H1 (cell line): ENCODE measurements around the gene CEP89. TPM values are rescaled to one million over a fixed set of nuclear protein-coding genes. Genes with fewer than 3 reads are reported as not detected.

Experiments
- CTCF ChIA-PET: fragments of 300-600 bp; sonication (Branson Sonifier 250); formaldehyde crosslinking; loops from one replicate; lab custom pipeline; 2021; ENCODE audit not compliant: partially characterized antibody; lab: Charles Lee
- POLR2A ChIA-PET: fragments of 300-600 bp; sonication (Branson Sonifier 250); formaldehyde crosslinking; loops from one replicate; lab custom pipeline; 2021; ENCODE audit warnings: inconsistent platforms; ENCODE audit not compliant: partially characterized antibody; lab: Charles Lee
- DNase-seq, 2 experiments: peaks; one replicate each; pipeline versions ENCODE4 v3.0.0 to v3.0.0-alpha.2; 2010 to 2022; ENCODE audit warnings: low spot score in 2 of 2, low read depth in 1 of 2, mixed read lengths in 1 of 2
- FAIRE-seq: peaks from 2 replicates; lab custom pipeline; 2011; peaks lifted over from hg19 to GRCh38; lab: Jason Lieb, UNC
- H2AFZ ChIP-seq: 2 replicates; pipeline ENCODE4 v1.8.1; 2012; ENCODE audit warnings: low read length, inconsistent platforms
- H2AK5ac ChIP-seq: 2 replicates; pipeline ENCODE4 v1.6.1; 2013; ENCODE audit warnings: low read depth, low read length
- H2BK120ac ChIP-seq: replicated peaks from 2 replicates; pipeline ENCODE3; 2013; ENCODE audit warnings: low read depth, low read length, inconsistent platforms
- H2BK12ac ChIP-seq: 2 replicates; pipeline ENCODE4 v1.6.1; 2013; ENCODE audit warnings: low read depth, low read length
- H2BK15ac ChIP-seq: 2 replicates; pipeline ENCODE4 v1.6.1; 2013; ENCODE audit warnings: low read length
- H2BK20ac ChIP-seq: 2 replicates; pipeline ENCODE4 v1.6.1; 2013; ENCODE audit warnings: low read length
- H2BK5ac ChIP-seq: 2 replicates; pipeline ENCODE4 v1.6.1; 2013; ENCODE audit warnings: low read depth, low read length
- H3K14ac ChIP-seq: 2 replicates; pipeline ENCODE4 v1.6.1; 2013; ENCODE audit warnings: inconsistent platforms; ENCODE audit not compliant: insufficient read length
- H3K18ac ChIP-seq: 2 replicates; pipeline ENCODE4 v1.6.1; 2013; ENCODE audit warnings: low read length; ENCODE audit errors: extremely low read depth
- H3K23ac ChIP-seq: 2 replicates; pipeline ENCODE4 v1.6.1; 2013; ENCODE audit warnings: inconsistent platforms; ENCODE audit not compliant: insufficient read length
- H3K23me2 ChIP-seq: 2 replicates; pipeline ENCODE4 v1.6.1; 2013; ENCODE audit warnings: low read depth, low read length
- H3K27ac ChIP-seq: 2 replicates; pipeline ENCODE4 v1.6.1; 2011; ENCODE audit warnings: low read depth, low read length, inconsistent platforms
- H3K27me3 ChIP-seq, 4 experiments: replicated peaks in 1 of 4; 1 replicate in 1 of 4; 2 replicates in 3 of 4; pipeline versions ENCODE4 v1.6.1 to v1.8.1; 2011 to 2013; ENCODE audit warnings: low read length in 3 of 4, mild to moderate bottlenecking in 3 of 4, inconsistent platforms in 2 of 4, mixed read lengths in 2 of 4, moderate library complexity in 1 of 4; ENCODE audit not compliant: control insufficient read depth in 3 of 4, insufficient read depth in 3 of 4; ENCODE audit errors: extremely low read depth in 1 of 4
- H3K36me3 ChIP-seq, 4 experiments: 2 replicates each; pipeline versions ENCODE4 v1.6.1 to v1.8.1; 2011 to 2013; ENCODE audit warnings: mild to moderate bottlenecking in 4 of 4, low read length in 3 of 4, moderate library complexity in 2 of 4, control low read depth in 1 of 4, inconsistent platforms in 1 of 4; ENCODE audit not compliant: insufficient read depth in 4 of 4, control insufficient read depth in 2 of 4
- H3K4ac ChIP-seq: replicated peaks from 2 replicates; pipeline ENCODE3; 2013; ENCODE audit warnings: low read length, low read depth, mixed read lengths, inconsistent platforms; ENCODE audit not compliant: insufficient read length
- H3K4me1 ChIP-seq, 4 experiments: replicated peaks in 1 of 4; 1 replicate in 1 of 4; 2 replicates in 3 of 4; pipeline versions ENCODE4 v1.6.1 to v1.8.1; 2011 to 2013; ENCODE audit warnings: low read length in 3 of 4, inconsistent platforms in 2 of 4, mixed read lengths in 1 of 4; ENCODE audit not compliant: insufficient read depth in 4 of 4, control insufficient read depth in 3 of 4
- H3K4me2 ChIP-seq, 2 experiments: 2 replicates each; pipeline versions ENCODE4 v1.6.1 to v1.8.1; 2011 to 2013; ENCODE audit warnings: low read depth in 2 of 2, low read length in 2 of 2, control low read depth in 1 of 2, inconsistent platforms in 1 of 2, mild to moderate bottlenecking in 1 of 2; ENCODE audit not compliant: insufficient read depth in 1 of 2
- H3K4me3 ChIP-seq, 4 experiments: fragments of 200-600, 300-600 bp in 1 of 4; sonication (generic), shearing (Covaris generic), sonication (Bioruptor Twin) in 1 of 4; 2 replicates each; pipeline versions ENCODE4 v1.5.1 to v1.8.1; 2011 to 2016; ENCODE audit warnings: low read length in 4 of 4, low read depth in 3 of 4, control low read depth in 2 of 4, inconsistent platforms in 2 of 4, mild to moderate bottlenecking in 2 of 4, mixed read lengths in 1 of 4, moderate library complexity in 1 of 4; ENCODE audit not compliant: insufficient read depth in 2 of 4; ENCODE audit errors: extremely low read depth in 1 of 4
- H3K56ac ChIP-seq: replicated peaks from 2 replicates; pipeline ENCODE3; 2013; ENCODE audit warnings: low read depth, mild to moderate bottlenecking, mixed read lengths, low read length, inconsistent platforms; ENCODE audit not compliant: insufficient read length
- H3K79me1 ChIP-seq: 2 replicates; pipeline ENCODE4 v1.6.1; 2013; ENCODE audit warnings: low read depth, low read length, control low read depth
- H3K79me2 ChIP-seq, 2 experiments: 2 replicates each; pipeline versions ENCODE4 v1.6.1 to v1.8.1; 2012 to 2013; ENCODE audit warnings: low read length in 2 of 2, mild to moderate bottlenecking in 2 of 2, inconsistent platforms in 1 of 2; ENCODE audit not compliant: insufficient read depth in 2 of 2, control insufficient read depth in 1 of 2
- H3K9ac ChIP-seq, 4 experiments: replicated peaks in 1 of 4; 1 replicate in 1 of 4; 2 replicates in 3 of 4; pipeline versions ENCODE4 v1.6.1 to v1.8.1; 2011 to 2013; ENCODE audit warnings: low read depth in 3 of 4, low read length in 3 of 4, control low read depth in 2 of 4, mild to moderate bottlenecking in 2 of 4, moderate library complexity in 2 of 4, inconsistent platforms in 1 of 4; ENCODE audit errors: extremely low read depth in 1 of 4
- H3K9me3 ChIP-seq, 2 experiments: 2 replicates each; pipeline versions ENCODE4 v1.6.1 to v1.8.1; 2012 to 2013; ENCODE audit warnings: mild to moderate bottlenecking in 2 of 2, moderate library complexity in 2 of 2, control low read depth in 1 of 2, inconsistent platforms in 1 of 2, low read depth in 1 of 2, low read length in 1 of 2, mixed read lengths in 1 of 2; ENCODE audit not compliant: insufficient read depth in 2 of 2
- H4K20me1 ChIP-seq, 2 experiments: replicated peaks in 1 of 2; 2 replicates each; pipeline versions ENCODE3 to v1.8.1; 2011 to 2013; ENCODE audit warnings: inconsistent platforms in 2 of 2, low read length in 2 of 2, mild to moderate bottlenecking in 1 of 2; ENCODE audit not compliant: insufficient read depth in 2 of 2, control insufficient read depth in 1 of 2
- H4K5ac ChIP-seq: 2 replicates; pipeline ENCODE4 v1.6.1; 2013; ENCODE audit warnings: low read length, low read depth, mixed read lengths, inconsistent platforms; ENCODE audit not compliant: insufficient read length
- H4K8ac ChIP-seq: 2 replicates; pipeline ENCODE4 v1.8.0; 2013; ENCODE audit warnings: mild to moderate bottlenecking, moderate library complexity, low read length, inconsistent platforms; ENCODE audit not compliant: insufficient read depth; ENCODE audit errors: extremely low read depth
- H4K91ac ChIP-seq: replicated peaks from 2 replicates; pipeline ENCODE3; 2013; ENCODE audit warnings: low read length, mixed read lengths, inconsistent platforms; ENCODE audit not compliant: insufficient read length
- BACH1 ChIP-seq: IDR thresholded peaks from 2 replicates; pipeline ENCODE4 v1.6.1; 2012; ENCODE audit warnings: low read length, improper control_type of control experiment
- CEBPB ChIP-seq: IDR thresholded peaks from 2 replicates; pipeline ENCODE4 v1.6.1; 2012; ENCODE audit warnings: low read depth, low read length
- CTCF ChIP-seq, 3 experiments: IDR thresholded peaks; 1 replicate in 2 of 3; 2 replicates in 1 of 3; pipeline versions ENCODE4 v1.5.1 to v1.6.1; 2011; ENCODE audit warnings: low read length in 3 of 3, mild to moderate bottlenecking in 3 of 3, inconsistent platforms in 2 of 3, low read depth in 1 of 3, moderate library complexity in 1 of 3; ENCODE audit not compliant: insufficient read depth in 1 of 3; ENCODE audit errors: control extremely low read depth in 1 of 3
- MAFK ChIP-seq: IDR thresholded peaks from 2 replicates; pipeline ENCODE4 v1.6.1; 2012; ENCODE audit warnings: low read depth, mild to moderate bottlenecking, improper control_type of control experiment, low read length
- NRF1 ChIP-seq: IDR thresholded peaks from 2 replicates; pipeline ENCODE4 v1.6.1; 2011; ENCODE audit warnings: mild to moderate bottlenecking, low read depth, low read length, improper control_type of control experiment
- PHF8 ChIP-seq: fragments of 200-600 bp; sonication (generic); conservative IDR thresholded peaks from 2 replicates; pipeline ENCODE4 v1.7.1; 2012; ENCODE audit warnings: low read depth, mild to moderate bottlenecking, inconsistent platforms, low read length, moderate library complexity
- POLR2A ChIP-seq, 2 experiments: IDR thresholded peaks; 1 replicate in 1 of 2; 2 replicates in 1 of 2; pipeline ENCODE4 v1.6.1; 2011; ENCODE audit warnings: low read depth in 2 of 2, low read length in 2 of 2, mild to moderate bottlenecking in 2 of 2; ENCODE audit errors: control extremely low read depth in 1 of 2
- POLR2AphosphoS5 ChIP-seq: IDR thresholded peaks from 2 replicates; pipeline ENCODE4 v1.6.1; 2011; ENCODE audit warnings: low read depth, low read length
- RBBP5 ChIP-seq: IDR thresholded peaks from 2 replicates; pipeline ENCODE4 v1.7.1; 2012; ENCODE audit warnings: low read depth, mild to moderate bottlenecking, inconsistent platforms, low read length, moderate library complexity, borderline replicate concordance
- RXRA ChIP-seq: IDR thresholded peaks from 2 replicates; pipeline ENCODE4 v1.6.1; 2011; ENCODE audit warnings: low read depth, mild to moderate bottlenecking, low read length, moderate library complexity; ENCODE audit not compliant: insufficient read depth
- SIN3A ChIP-seq, 2 experiments: IDR thresholded peaks in 1 of 2; conservative IDR thresholded peaks in 1 of 2; 2 replicates each; pipeline ENCODE4 v1.6.1; 2011 to 2012; ENCODE audit warnings: low read length in 2 of 2, improper control_type of control experiment in 1 of 2, low read depth in 1 of 2, mild to moderate bottlenecking in 1 of 2
- SUZ12 ChIP-seq: fragments of 200-600 bp; sonication (generic); IDR thresholded peaks from 2 replicates; pipeline ENCODE4 v1.6.1; 2012; ENCODE audit warnings: mild to moderate bottlenecking, inconsistent platforms, low read length, moderate library complexity, mixed read lengths
- WGBS, 2 experiments: shearing (Covaris generic) in 1 of 2; methylation state at CpG; one replicate each; pipeline versions ENCODE4 v1.1.6 to v1.1.7; 2013 to 2015; ENCODE audit warnings: low lambda C conversion rate in 2 of 2, mixed read lengths in 2 of 2, inconsistent platforms in 1 of 2, low coverage in 1 of 2, missing lambda C conversion rate in 1 of 2; ENCODE audit not compliant: insufficient replicate concordance in 2 of 2, insufficient coverage in 1 of 2, insufficient read length in 1 of 2; ENCODE audit errors: extremely low coverage in 1 of 2, missing lambda C conversion rate in 1 of 2; 5-methylcytosine and 5-hydroxymethylcytosine counted together
- polyA plus RNA-seq, 7 experiments: library from polyadenylated mRNA; depleted of rRNA in 3 of 7; stranded (reverse) in 5 of 7; unstranded in 2 of 7; fragments of >200 nt in 5 of 7; fragments of 200-250 nt in 2 of 7; gene quantifications; 1 replicate in 5 of 7; 2 replicates in 1 of 7; 4 replicates in 1 of 7; pipeline versions ENCODE4 v1.2.1 to v1.2.3, GENCODE V29; 2011 to 2013; ENCODE audit warnings: missing spikeins in 2 of 7, mixed read lengths in 2 of 7
- total RNA-seq: library from RNA; stranded (reverse); fragmentation: NEBNext Ultra II Directional; extraction: Animal tissue kit (Norgen Biotek cat#: 25700); gene quantifications from 2 replicates; pipeline ENCODE4 v1.2.1, GENCODE V29; 2021

The CEP89 gene
- total and polyA plus RNA-seq, 2 of the 8 experiments (the other 6 are each of a cell fraction or from before 2014, with no cell fraction given) = 23.0 to 23.6 TPM

GRCh38 chr19:32874605-32875004 is 97.2 kb downstream of the CEP89 start:
- no peak overlapping the region for H3K23ac ChIP-seq
- H3K9me3 ChIP-seq = no peaks in the 10 kb centered on the region
- H3K14ac ChIP-seq = no peak overlapping the region
- no peak overlapping the region for H2BK12ac ChIP-seq
- no peak overlapping the region for H2AK5ac ChIP-seq
- H3K36me3 ChIP-seq = no peaks in the 10 kb centered on the region
- no peak overlapping the region for H3K27ac ChIP-seq
- H2BK20ac ChIP-seq = no peak overlapping the region
- no peak overlapping the region for H2AFZ ChIP-seq
- no peaks in the 10 kb centered on the region for H3K79me1 ChIP-seq
- no peak overlapping the region for H3K9ac ChIP-seq
- no peak overlapping the region for H3K56ac ChIP-seq
- H3K4me2 ChIP-seq = no peak overlapping the region
- H3K4ac ChIP-seq = no peak overlapping the region
- H3K18ac ChIP-seq = no peak overlapping the region
- WGBS, 2 experiments = 72% methylated on average over 7 of the region's 9 CpGs; no CpG with 5 or more reads in 1 of the 2 experiments
- FAIRE-seq (no peak), DNase-seq (peak in 1 of 2 experiments; percentile 37)
- peaks cover 0 to 8% (median 3%) of the 10 kb centered on the region in 4 experiments; a peak in 6 of 7 replicates for H3K4me1 ChIP-seq
- H2BK5ac ChIP-seq = no peak overlapping the region
- POLR2A ChIA-PET = no interaction called here
- CTCF ChIA-PET = interaction anchor here (0.8 kb wide), 1 partner anchor 10 kb away, joined by 3 read pairs; no protein-coding TSS in a partner anchor
- no peak overlapping the region for H4K8ac ChIP-seq
- H2BK15ac ChIP-seq = no peak overlapping the region
- H4K91ac ChIP-seq = no peak overlapping the region
- no peaks in the 10 kb centered on the region for H3K27me3 ChIP-seq
- peaks cover 0 to 1% of the 10 kb centered on the region in 2 experiments for H4K20me1 ChIP-seq
- H2BK120ac ChIP-seq = no peak overlapping the region
- no peak overlapping the region for H4K5ac ChIP-seq
- no peak overlapping the region for H3K4me3 ChIP-seq
- no peaks in the 10 kb centered on the region for H3K79me2 ChIP-seq
- no peaks in the 10 kb centered on the region for H3K23me2 ChIP-seq
- TF ChIP-seq CTCF (IDR thresholded peaks at IDR 0.05; ENCODE audit: control extremely low read depth in 1 of 3, insufficient read depth in 1 of 3, low read depth in 1 of 3, low read length in 3 of 3) (no peak), MAFK (no peak), NRF1 (no peak), RXRA (no peak), RBBP5 (no peak), SIN3A (conservative IDR thresholded peaks at IDR 0.05 in 1 of 2, IDR thresholded peaks at IDR 0.05 in 1 of 2; ENCODE audit: low read depth in 1 of 2, low read length in 2 of 2) (no peak), BACH1 (no peak), PHF8 (no peak), POLR2AphosphoS5 (no peak), POLR2A (IDR thresholded peaks at IDR 0.05; ENCODE audit: control extremely low read depth in 1 of 2, low read depth in 2 of 2, low read length in 2 of 2) (no peak), CEBPB (no peak), SUZ12 (no peak)
